ENCODE results near the gene ENPP6.

ENPP6 gene

GRCh38 chr4:184255361-184255760 lies 37.7 kb upstream of the ENPP6 start:
- DNase-seq (ENCODE audit: low read depth, low spot score): no peak
- no peaks in the 10 kb centered on the region for H3K27me3 ChIP-seq (ENCODE audit: control insufficient read depth, insufficient read depth, low read length)
- no peaks in the 10 kb centered on the region; the same call in 1 of the 2 replicates for H3K36me3 ChIP-seq (ENCODE audit: control insufficient read depth, insufficient read depth, low read length)
- H3K9me3 ChIP-seq (ENCODE audit: control insufficient read depth, insufficient read depth, low read length): peaks cover 2% of the 10 kb centered on the region
- H3K27ac ChIP-seq (ENCODE audit: low read length): no peak overlapping the region
- 0 out of 2 replicates have a peak, but pooled peaks cover 2% of the 10 kb centered on the region for H3K4me1 ChIP-seq (ENCODE audit: control insufficient read depth, insufficient read depth, low read length)
- no peak overlapping the region for H3K4me3 ChIP-seq (ENCODE audit: low read length)
- WGBS (ENCODE audit: insufficient coverage, insufficient read length): no CpG with 5 or more reads among the region's 4 CpGs

DNA sequence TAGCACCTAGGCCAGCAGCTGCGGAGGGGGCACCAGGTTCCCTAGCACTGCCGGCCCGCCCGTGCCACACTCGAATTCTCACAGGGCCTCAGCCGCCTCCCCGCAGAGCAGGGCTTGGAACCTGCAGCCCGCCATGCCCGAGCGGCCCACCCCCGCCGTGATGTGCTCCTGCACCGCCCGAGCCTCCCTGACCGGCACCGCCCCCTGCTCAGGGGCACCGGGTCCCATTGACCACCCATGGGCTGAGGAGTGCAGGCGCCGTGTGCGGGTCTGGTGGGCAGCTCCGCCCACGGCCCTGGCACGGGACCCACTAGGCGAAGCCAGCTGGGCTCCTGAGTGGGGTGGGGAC lies 35.4 kb upstream of the ENPP6 start:
- Histone ChIP-seq H3K4me1 (ENCODE audit: control insufficient read depth, insufficient read depth, low read length) (0 out of 2 replicates have a peak, but pooled peaks cover 2% of the 10 kb centered on the region), H3K9me3 (ENCODE audit: control insufficient read depth, insufficient read depth, low read length) (peaks cover 2% of the 10 kb centered on the region), H3K27me3 (ENCODE audit: control insufficient read depth, insufficient read depth, low read length) (no peaks in the 10 kb centered on the region), H3K36me3 (ENCODE audit: control insufficient read depth, insufficient read depth, low read length) (no peaks in the 10 kb centered on the region; the same call in 1 of the 2 replicates), H3K27ac (ENCODE audit: low read length) (no peak overlapping the region), H3K4me3 (ENCODE audit: low read length) (no peak overlapping the region)
- no CpG with 5 or more reads among the region's 24 CpGs for WGBS (ENCODE audit: insufficient coverage, insufficient read length)
- no peak for DNase-seq (ENCODE audit: low read depth, low spot score)

- DNase-seq (ENCODE audit: low read depth, low spot score): no peak
- Histone ChIP-seq H3K9me3 (ENCODE audit: control insufficient read depth, insufficient read depth, low read length) (peaks cover 2% of the 10 kb centered on the region), H3K27ac (ENCODE audit: low read length) (no peak overlapping the region), H3K4me3 (ENCODE audit: low read length) (no peak overlapping the region), H3K4me1 (ENCODE audit: control insufficient read depth, insufficient read depth, low read length) (0 out of 2 replicates have a peak, but pooled peaks cover 2% of the 10 kb centered on the region), H3K36me3 (ENCODE audit: control insufficient read depth, insufficient read depth, low read length) (no peaks in the 10 kb centered on the region; the same call in 1 of the 2 replicates), H3K27me3 (ENCODE audit: control insufficient read depth, insufficient read depth, low read length) (no peaks in the 10 kb centered on the region)
- WGBS (ENCODE audit: insufficient coverage, insufficient read length): no CpG with 5 or more reads among the region's 21 CpGs
Observed at GRCh38 chr4:184252136-184253071, 34.7 kb upstream of the ENPP6 start.

DNA sequence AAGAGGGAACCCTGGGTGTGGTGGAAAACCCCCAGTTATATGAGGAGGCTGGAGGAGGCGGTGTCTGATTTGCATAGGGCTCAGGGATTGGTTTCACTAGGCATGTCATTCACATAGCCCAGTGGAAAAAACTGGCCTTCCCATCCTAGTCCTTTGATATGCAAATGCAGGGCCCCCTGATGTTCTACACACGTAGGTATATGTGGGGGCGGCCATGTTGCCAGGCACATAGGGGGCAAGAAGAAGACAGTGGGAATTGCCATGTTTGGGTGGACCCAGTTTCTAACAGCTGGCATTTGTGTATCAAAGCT lies 34.0 kb upstream of the ENPP6 start:
- no peak for DNase-seq (ENCODE audit: low read depth, low spot score)
- WGBS (ENCODE audit: insufficient coverage, insufficient read length): no CpG with 5 or more reads among the region's 3 CpGs
- H3K4me1 ChIP-seq (ENCODE audit: control insufficient read depth, insufficient read depth, low read length): 0 out of 2 replicates have a peak, but pooled peaks cover 2% of the 10 kb centered on the region
- no peak overlapping the region for H3K4me3 ChIP-seq (ENCODE audit: low read length)
- H3K9me3 ChIP-seq (ENCODE audit: control insufficient read depth, insufficient read depth, low read length): peaks cover 2% of the 10 kb centered on the region
- H3K27ac ChIP-seq (ENCODE audit: low read length): no peak overlapping the region
- H3K27me3 ChIP-seq (ENCODE audit: control insufficient read depth, insufficient read depth, low read length): no peaks in the 10 kb centered on the region
- H3K36me3 ChIP-seq (ENCODE audit: control insufficient read depth, insufficient read depth, low read length): no peaks in the 10 kb centered on the region; the same call in 1 of the 2 replicates

DNA sequence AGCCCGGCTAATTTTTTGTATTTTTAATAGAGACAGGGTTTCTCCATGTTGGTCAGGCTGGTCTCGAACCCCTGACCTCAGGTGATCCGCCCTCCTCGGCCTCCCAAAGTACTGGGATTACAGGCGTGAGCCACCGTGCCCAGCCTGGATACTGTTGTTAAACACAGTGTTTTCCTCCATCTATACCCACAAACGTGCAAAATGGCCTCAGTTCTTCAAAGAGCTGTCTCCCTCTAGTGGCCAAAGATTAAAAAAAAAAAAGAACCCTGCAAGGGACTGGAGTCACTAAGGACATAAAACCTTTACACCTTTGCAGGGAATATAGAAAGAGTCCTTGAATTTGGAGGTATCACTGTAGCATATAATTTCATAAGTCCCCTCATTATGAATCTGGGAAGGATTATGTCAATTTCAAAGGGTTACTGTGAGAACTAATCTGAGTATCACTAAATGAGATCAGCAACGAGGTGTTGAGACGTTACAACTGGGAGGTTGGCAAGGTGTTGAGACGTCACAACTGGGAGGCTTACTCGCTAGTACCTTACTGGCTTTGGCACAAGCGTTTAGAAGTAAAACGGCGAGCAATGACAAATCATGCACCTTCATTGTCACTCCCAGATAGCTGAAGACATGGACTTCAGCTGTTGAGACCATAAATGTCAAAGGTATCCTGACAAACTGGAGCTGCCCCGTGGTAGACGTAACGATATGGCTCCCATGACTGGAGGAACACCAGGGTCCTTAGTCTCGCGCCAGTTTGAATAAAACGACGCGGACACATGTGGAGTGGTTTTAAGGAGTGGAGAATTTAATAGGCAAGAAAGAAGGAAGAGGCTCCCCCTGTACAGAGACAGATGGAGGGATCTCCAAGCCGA lies 33.4 kb upstream of the ENPP6 start:
- no peak overlapping the region for H3K27ac ChIP-seq (ENCODE audit: low read length)
- H3K9me3 ChIP-seq (ENCODE audit: control insufficient read depth, insufficient read depth, low read length): peaks cover 2% of the 10 kb centered on the region
- H3K36me3 ChIP-seq (ENCODE audit: control insufficient read depth, insufficient read depth, low read length): no peaks in the 10 kb centered on the region; the same call in 1 of the 2 replicates
- H3K4me1 ChIP-seq (ENCODE audit: control insufficient read depth, insufficient read depth, low read length): 0 out of 2 replicates have a peak, but pooled peaks cover 2% of the 10 kb centered on the region
- no peaks in the 10 kb centered on the region for H3K27me3 ChIP-seq (ENCODE audit: control insufficient read depth, insufficient read depth, low read length)
- WGBS (ENCODE audit: insufficient coverage, insufficient read length): no CpG with 5 or more reads among the region's 23 CpGs
- peak; percentile 16 for DNase-seq (ENCODE audit: low read depth, low spot score)
- no peak overlapping the region for H3K4me3 ChIP-seq (ENCODE audit: low read length)

- no CpG with 5 or more reads among the region's 2 CpGs for WGBS (ENCODE audit: insufficient coverage, insufficient read length)
- H3K4me3 ChIP-seq (ENCODE audit: low read length): no peak overlapping the region
- H3K9me3 ChIP-seq (ENCODE audit: control insufficient read depth, insufficient read depth, low read length): peaks cover 2% of the 10 kb centered on the region
- H3K27me3 ChIP-seq (ENCODE audit: control insufficient read depth, insufficient read depth, low read length): no peaks in the 10 kb centered on the region
- DNase-seq (ENCODE audit: low read depth, low spot score): no peak
- no peaks in the 10 kb centered on the region; the same call in 1 of the 2 replicates for H3K36me3 ChIP-seq (ENCODE audit: control insufficient read depth, insufficient read depth, low read length)
- H3K4me1 ChIP-seq (ENCODE audit: control insufficient read depth, insufficient read depth, low read length): no peaks in the 10 kb centered on the region
- H3K27ac ChIP-seq (ENCODE audit: low read length): no peak overlapping the region
Observed at GRCh38 chr4:184248216-184248615, 30.5 kb upstream of the ENPP6 start.

- no peaks in the 10 kb centered on the region for H3K4me1 ChIP-seq (ENCODE audit: control insufficient read depth, insufficient read depth, low read length)
- H3K4me3 ChIP-seq (ENCODE audit: low read length): no peak overlapping the region
- peaks cover 2% of the 10 kb centered on the region for H3K9me3 ChIP-seq (ENCODE audit: control insufficient read depth, insufficient read depth, low read length)
- H3K36me3 ChIP-seq (ENCODE audit: control insufficient read depth, insufficient read depth, low read length): no peaks in the 10 kb centered on the region; the same call in 1 of the 2 replicates
- no peak overlapping the region for H3K27ac ChIP-seq (ENCODE audit: low read length)
- no peak for DNase-seq (ENCODE audit: low read depth, low spot score)
- no peaks in the 10 kb centered on the region for H3K27me3 ChIP-seq (ENCODE audit: control insufficient read depth, insufficient read depth, low read length)
- WGBS (ENCODE audit: insufficient coverage, insufficient read length): no CpG with 5 or more reads among the region's 1 CpG
Observed at GRCh38 chr4:184247421-184247820, 29.7 kb upstream of the ENPP6 start.

DNA sequence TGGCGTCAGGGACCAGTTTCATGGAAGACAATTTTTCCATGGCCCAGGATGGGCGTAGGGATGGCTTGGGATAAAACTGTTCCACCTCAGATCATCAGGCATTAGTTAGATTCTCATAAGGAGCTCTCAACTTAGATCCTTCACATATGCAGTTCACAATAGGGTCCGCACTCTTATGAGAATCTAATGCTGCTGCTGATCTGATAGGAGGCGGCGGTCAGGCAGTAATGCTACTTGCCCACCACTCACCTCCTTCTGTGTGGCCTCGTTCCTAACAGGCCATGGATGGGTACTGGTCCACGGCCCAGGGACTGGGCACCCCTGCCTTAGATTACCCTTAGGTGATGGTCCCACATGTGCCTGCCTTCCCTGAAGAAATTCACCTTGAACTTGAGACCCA lies 28.8 kb upstream of the ENPP6 start:
- H3K36me3 ChIP-seq (ENCODE audit: control insufficient read depth, insufficient read depth, low read length): no peaks in the 10 kb centered on the region
- H3K27ac ChIP-seq (ENCODE audit: low read length): no peak overlapping the region
- no CpG with 5 or more reads among the region's 7 CpGs for WGBS (ENCODE audit: insufficient coverage, insufficient read length)
- H3K4me1 ChIP-seq (ENCODE audit: control insufficient read depth, insufficient read depth, low read length): no peaks in the 10 kb centered on the region
- no peak for DNase-seq (ENCODE audit: low read depth, low spot score)
- H3K27me3 ChIP-seq (ENCODE audit: control insufficient read depth, insufficient read depth, low read length): no peaks in the 10 kb centered on the region
- no peak overlapping the region for H3K4me3 ChIP-seq (ENCODE audit: low read length)
- H3K9me3 ChIP-seq (ENCODE audit: control insufficient read depth, insufficient read depth, low read length): no peaks in the 10 kb centered on the region

GRCh38 chr4:184238072-184238745 lies 20.5 kb upstream of the ENPP6 start:
- no peak overlapping the region for H3K27ac ChIP-seq (ENCODE audit: low read length)
- WGBS (ENCODE audit: insufficient coverage, insufficient read length): no CpG with 5 or more reads among the region's 8 CpGs
- no peaks in the 10 kb centered on the region for H3K4me1 ChIP-seq (ENCODE audit: control insufficient read depth, insufficient read depth, low read length)
- DNase-seq (ENCODE audit: low read depth, low spot score): no peak
- no peaks in the 10 kb centered on the region for H3K27me3 ChIP-seq (ENCODE audit: control insufficient read depth, insufficient read depth, low read length)
- H3K9me3 ChIP-seq (ENCODE audit: control insufficient read depth, insufficient read depth, low read length): no peaks in the 10 kb centered on the region
- no peak overlapping the region for H3K4me3 ChIP-seq (ENCODE audit: low read length)
- no peaks in the 10 kb centered on the region for H3K36me3 ChIP-seq (ENCODE audit: control insufficient read depth, insufficient read depth, low read length)

GRCh38 chr4:184237612-184238011 lies 19.9 kb upstream of the ENPP6 start:
- DNase-seq (ENCODE audit: low read depth, low spot score): no peak
- no CpG with 5 or more reads among the region's 2 CpGs for WGBS (ENCODE audit: insufficient coverage, insufficient read length)
- no peaks in the 10 kb centered on the region for H3K4me1 ChIP-seq (ENCODE audit: control insufficient read depth, insufficient read depth, low read length)
- no peak overlapping the region for H3K4me3 ChIP-seq (ENCODE audit: low read length)
- no peaks in the 10 kb centered on the region for H3K9me3 ChIP-seq (ENCODE audit: control insufficient read depth, insufficient read depth, low read length)
- H3K27ac ChIP-seq (ENCODE audit: low read length): no peak overlapping the region
- no peaks in the 10 kb centered on the region for H3K27me3 ChIP-seq (ENCODE audit: control insufficient read depth, insufficient read depth, low read length)
- H3K36me3 ChIP-seq (ENCODE audit: control insufficient read depth, insufficient read depth, low read length): no peaks in the 10 kb centered on the region

All from iPS DF 6.9 (cell line).